GM18867 (cell line): Measurements from ENCODE around the gene KCNQ5.
"Not testable (repeated sequence)": the region's sequence is repeated elsewhere in the genome, so short reads cannot be mapped to it uniquely, and the experiment has no call there.

Experiments
- ATAC-seq: cut with Tn5 transposase; IDR thresholded peaks from one replicate; pipeline ENCODE4 v1.9.1; 2021; ENCODE audit warnings: mild to moderate bottlenecking, moderate library complexity; ENCODE audit not compliant: unreplicated experiment

The KCNQ5 gene

DNA sequence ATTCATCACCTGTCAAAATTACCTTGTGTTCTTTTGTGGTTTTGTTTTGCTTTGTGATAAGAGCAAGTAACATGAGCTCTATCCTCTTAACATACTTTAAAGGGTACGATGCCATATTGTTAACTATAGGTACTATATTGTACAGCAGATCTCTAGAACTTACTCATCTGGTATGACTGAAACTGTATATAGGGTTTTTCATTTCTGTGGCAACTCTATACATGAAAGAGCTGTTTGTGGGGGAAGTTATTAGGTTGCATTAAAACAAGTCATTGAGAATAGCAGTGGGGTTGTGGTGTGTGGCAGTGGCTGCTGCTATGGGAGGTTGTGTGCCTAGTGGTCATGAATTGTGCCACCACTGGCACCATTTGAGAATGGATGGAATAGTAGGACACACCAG is 268.4 kb downstream of the KCNQ5 start:
- no peak for ATAC-seq

DNA sequence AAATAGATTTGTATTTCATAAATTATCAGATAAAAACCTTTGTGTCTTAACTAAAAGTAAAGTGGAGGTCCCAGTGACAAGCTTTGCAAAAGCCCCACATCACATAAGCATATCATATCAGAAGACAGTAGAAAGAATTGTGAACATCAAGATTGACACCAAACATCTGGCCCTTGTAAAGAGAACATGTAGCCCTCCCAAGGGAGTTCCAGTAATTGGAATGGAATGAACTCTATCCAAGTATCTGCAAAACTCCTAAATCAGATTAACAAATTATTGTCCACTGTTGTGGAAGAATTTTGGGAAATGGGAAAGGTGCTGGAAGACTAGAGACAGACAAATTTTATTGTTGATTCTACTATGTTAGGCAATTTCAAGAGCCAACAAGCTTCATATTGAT is 268.8 kb downstream of the KCNQ5 start:
- ATAC-seq, result no peak

DNA sequence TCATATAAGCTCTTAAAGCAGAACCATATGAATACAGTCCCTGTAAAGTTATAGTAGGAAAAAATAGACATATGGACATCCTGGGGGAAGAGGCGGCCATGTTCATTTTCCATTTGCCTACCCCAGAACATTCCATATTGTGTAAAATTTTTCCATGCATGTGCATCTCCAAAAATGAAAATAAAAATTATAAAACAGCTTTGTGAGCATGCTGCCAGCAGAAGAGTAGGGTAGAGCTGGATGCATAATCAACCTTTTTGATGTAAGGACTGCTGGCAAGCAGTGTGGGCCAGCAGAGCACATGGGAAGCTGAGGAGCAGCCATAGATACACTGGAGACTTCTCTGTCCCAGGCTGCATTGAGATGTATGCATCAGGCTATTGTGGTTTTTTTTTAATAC is 271.0 kb downstream of the KCNQ5 start:
- no peak for ATAC-seq

DNA sequence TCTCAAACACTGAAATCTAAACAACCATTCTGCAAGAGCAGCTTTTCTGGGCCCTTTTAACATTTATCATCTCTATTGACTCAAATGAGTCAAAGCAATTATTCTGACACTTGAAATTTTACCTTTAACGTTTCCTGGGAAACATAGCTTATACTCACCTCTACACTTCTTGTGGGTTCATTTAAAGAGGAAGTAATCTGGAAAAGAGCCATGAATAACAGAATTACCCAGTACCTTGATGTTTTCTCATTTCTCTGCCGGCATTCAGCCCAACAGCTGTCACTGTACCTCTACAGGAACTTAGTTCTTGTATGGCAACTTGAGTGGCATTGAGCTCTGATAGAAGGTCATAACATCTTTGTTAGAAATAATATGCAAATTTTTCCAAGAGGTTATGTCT is 272.2 kb downstream of the KCNQ5 start:
- no peak for ATAC-seq

DNA sequence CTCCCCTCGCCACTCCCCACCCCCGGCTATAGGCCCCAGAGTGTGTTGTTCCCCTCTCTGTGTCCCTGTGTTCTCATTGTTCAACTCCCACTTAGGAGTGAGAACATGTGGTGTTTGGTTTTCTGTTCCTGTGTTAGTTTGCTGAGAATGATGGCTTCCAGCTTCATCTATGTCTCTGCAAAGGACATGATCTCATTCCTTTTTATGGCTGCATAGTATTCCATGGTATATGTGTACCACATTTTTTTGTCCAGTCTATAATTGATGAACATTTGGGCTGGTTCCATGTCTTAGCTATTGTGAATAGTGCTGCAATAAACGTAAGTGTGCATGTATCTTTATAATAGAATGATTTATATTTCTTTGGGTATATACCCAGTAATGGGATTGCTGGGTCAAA is 276.4 kb downstream of the KCNQ5 start:
- not testable (repeated sequence) for ATAC-seq

DNA sequence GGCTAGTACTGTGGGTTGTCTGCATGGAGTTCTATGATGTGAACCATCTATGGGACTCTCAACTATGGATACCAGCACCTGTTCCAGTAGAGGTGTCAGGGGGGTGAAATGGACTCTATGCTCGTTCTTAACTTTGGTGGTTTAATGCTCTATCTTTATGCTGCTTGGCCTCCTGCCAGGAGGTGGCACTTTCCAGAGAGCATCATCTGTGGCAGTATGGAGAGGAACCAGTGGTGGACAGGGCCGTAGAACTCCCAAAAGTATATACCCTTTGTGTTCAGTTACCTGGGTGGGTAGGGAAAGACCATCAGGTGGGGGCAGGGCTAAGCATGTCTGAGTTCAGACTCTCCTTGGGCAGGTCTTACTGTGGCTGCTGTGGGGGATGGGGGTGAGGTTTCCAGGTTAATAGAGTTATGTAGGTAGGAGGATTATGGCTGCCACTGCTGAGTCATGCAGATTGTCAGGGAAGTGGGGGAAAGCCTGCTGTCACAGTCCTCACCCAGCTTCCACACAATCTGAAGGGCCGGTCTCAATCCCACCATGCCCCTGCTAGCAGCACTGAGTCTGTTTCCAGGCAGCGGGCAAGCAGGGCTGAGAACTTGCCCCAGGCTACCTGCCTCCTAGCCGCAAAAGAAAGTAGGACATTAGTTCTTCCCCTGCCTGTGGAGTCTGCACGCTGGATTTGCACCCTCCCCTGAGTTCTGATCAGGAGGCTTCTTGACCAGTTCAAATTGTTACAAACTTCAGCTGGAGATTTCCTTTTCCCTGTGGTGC is 284.0 kb downstream of the KCNQ5 start:
- ATAC-seq, result no peak

DNA sequence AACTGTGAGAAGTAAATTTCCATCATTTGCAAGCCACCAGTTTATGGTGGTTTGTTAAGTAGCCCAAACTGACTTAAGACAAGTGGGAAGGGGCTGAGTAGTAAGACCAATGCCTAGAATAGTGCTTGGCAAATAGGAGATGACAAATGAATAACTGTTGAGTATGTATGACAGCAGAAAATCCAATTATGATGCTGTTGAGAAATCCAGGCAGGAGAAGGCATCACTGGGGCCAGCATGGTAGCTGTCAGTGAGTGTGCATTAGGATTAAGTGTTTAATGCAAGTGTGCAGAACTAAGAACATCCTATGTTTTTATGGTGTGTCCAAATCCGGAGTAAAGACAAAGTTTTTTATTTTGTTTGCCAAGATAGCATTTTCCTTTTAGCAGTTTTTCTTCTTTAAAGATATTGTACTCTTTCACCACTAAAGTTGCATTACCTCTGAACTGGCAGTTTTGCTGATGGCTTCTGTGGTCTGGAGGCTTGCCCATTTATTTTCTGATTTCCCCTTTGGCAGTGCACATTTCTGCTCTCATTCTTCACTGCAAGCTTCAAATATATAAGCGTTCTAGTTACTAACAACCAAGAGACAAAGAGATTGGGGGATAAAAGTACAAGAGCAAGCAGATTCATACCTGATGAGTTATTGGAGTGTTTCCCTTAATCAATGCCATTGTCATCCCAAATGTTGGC is 289.7 kb downstream of the KCNQ5 start:
- no peak for ATAC-seq

DNA sequence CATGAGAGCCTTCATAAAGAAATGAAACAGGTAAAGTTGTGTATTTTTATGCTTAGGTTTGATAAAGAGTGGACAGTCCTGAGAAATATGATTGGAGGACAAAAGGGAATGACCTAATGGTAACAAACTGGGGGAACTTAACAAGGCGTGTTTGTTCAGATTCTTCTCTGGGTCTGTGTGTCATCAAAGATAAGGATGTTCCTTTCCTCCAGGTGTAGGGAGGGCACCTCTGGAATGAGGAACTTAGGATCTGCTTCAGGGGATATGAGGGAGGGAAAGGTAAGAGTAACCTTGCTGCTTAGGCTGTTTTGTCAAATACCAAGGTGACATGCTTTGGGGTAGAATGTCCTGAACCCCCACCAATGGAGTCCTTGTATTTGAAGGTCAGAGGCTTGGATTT is 291.9 kb downstream of the KCNQ5 start:
- ATAC-seq, result no peak

DNA sequence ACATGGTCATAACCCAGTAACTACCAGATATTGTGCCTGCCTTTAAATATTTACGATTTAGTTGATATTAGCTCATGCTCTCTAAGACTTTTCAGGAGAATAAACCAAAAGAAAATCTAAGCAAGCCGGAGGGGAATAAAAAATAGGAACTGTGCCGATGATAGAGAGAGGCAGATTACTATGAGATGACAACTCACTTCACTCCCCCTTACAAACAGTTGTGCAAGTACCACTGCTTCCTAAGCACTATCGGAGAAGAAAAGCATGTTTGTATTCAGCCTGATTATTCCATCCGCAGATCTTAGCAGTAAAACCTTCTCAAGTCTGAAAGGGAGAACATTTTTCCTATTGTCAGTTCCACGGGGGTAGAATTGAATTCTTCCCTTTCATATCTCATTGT is 294.4 kb downstream of the KCNQ5 start:
- no peak for ATAC-seq

DNA sequence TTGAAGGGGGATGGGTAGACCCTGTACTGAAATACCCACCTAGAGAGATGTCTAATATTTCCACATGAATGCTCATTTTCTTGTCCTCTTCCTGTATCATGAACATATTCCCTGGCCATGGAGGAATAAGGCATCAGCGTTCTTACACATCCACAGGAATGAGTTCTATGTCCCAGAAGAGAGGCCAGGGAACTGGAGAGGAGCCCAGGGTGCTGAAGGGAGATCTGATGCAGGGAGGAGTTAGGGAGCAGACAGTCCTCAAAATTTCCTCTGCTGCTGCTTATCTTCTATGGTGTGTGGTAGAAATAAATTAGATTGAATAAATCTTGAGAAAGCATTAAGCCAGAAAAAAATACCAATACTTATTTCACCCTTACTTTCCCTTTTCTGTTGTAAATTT is 295.0 kb downstream of the KCNQ5 start:
- ATAC-seq, result no peak

DNA sequence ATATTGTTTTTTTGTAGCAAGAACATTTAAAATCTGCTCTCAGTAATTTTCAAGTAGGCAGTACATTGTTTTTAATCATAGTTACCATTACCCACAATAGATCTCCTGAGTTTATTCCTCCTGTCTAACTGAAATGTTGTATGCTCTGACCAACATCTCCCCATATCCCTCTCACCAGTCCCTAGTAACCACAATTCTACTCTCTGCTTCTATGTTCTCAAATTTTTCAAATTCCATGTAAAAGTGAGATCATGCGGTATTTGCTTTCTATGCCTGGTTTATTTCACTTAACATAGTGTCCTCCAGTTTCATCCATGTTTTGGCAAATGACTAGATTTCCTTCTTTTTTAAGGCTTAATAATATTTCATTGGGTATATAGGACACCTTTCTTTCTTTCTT is 300.5 kb downstream of the KCNQ5 start:
- no peak for ATAC-seq

DNA sequence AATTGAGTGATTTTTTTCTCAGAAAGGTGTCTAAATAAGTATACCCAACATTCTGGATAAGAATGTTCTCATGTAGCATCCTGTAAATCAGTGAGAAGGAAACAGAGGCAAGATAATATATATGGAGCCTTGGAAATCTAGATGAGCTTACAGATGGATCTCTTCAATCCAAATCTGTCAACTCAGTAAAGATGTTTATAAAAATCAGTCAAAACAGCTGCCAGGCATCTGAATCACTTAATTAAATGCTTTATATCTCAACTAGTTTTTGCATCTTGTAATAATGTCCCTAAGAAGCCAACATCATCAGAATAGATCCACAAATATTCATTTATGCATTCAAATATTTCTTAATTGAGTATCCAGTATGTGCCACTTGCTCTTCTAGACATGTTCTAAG is 303.3 kb downstream of the KCNQ5 start:
- no peak for ATAC-seq

DNA sequence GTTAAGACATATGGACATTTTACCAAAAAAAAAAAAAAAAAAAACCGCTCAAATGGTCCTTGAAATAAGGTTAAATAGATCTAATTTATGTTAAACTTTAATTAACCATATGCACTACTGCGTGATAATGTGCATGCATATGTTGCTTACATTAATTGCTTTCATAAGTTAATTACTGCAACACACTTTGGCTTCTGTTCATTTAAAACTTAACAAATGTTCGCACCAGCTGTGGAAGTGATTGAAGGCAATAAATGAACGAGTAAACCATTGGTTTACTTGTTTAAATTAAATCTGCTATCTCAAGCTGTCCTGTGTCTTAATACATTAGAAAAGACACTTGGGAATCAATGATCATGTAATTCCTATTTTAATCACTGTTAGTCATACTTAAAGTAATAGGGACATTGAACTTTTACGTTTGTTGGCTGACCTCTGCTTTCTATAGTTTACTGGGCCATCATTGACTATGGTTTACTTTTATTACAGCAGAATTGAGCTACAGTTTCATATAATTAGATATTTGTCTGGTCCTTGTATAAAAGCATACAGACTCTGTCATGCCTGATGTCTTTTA is 308.8 kb downstream of the KCNQ5 start:
- no peak for ATAC-seq

DNA sequence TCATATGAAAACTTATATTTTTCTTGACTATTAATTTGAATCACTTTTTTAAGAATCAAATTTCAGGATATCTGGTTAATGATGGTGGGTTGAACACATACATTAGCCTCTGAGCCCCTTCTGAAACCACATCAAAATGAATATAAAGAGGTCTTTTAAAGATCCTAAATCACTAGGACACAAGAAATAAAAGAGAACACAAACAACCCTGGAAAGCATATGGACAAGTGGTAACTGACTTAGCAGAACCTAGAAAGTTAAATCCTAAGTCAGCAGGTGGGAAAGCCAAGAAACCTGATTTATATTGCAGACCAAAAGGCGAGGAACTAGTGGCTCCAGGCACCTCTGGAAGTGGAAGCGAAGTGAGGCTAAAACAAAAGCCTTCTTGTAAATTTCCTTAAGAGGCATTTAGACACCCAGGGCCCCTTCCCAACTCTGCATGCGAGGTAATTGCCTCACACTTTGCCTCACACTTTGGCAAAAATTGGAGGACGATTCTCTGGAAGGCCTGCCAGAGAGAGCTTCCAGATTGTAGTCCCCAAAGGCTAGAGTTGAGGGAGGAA is 309.5 kb downstream of the KCNQ5 start:
- ATAC-seq, result no peak

DNA sequence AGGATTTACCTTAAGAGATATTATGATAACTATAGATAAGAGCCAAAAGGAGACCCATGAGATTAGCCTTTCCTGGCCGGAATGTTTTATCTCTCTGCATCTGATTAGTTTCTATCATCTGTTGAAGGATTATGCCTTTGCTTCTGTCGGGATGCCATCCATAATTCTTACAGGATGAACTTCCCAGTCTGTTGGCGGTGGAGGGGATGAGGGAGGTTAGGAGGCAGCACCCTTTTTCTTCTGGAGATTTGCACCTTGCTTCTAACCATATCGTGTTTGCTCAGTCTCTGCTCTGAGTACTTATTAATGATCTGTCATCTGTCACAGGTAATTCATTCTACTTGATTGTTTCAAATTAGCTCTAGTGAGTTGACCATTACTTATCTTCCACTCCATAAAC is 311.4 kb downstream of the KCNQ5 start:
- no peak for ATAC-seq

DNA sequence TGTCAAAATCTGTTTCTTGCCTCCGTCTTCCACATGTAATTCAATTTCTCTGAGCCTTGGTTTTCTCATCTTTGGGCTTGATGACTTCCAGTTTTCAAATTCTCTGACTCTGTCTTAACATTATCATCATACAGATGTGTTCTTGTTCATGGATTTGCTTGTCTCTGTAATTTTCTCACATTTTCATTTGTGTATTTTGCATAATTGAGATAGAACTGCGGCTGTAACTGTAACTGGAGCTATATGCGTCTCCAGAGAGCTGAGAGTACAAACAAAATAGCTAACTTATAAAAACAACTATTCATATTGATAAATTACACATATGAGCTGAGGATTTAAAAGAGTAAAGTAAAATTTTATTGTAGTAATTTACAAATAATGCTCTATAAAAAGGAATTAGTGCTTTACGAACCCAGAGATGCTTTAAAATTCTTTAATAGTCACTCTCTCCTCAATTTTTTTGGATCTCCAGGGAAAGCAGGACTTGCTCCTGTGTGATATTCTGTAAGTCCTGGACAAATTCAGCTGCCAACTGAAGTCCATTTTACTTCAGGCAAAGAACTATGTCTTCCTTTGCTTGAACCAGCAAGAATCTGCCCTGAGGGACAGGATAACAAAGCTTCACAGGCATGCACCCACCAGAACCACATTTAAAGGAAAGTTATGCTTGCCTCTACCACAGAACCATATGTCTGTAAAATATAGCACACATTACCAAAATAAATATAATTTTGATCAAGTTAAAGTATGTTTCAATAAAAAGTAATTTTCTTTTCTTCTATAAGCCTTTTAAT is 315.1 kb downstream of the KCNQ5 start:
- no peak for ATAC-seq

DNA sequence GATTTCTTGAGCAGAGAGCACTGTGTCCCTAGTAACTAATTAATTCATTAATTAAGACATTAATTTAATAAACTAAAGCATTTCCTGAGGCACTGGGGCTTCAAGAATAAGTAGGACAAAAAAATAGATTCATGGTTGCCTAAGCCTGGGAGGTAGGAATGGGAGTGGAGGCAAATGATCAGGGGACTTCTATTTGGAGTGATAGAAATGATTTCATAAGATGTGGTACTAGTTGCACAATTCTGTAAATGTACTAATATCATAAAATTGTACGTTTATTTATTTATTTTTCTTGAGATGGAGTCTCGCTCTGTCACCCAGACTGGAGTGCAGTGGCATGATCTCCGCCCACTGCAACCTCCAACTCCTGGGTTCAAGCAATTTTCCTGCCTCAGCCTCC is 316.2 kb downstream of the KCNQ5 start:
- no peak for ATAC-seq

DNA sequence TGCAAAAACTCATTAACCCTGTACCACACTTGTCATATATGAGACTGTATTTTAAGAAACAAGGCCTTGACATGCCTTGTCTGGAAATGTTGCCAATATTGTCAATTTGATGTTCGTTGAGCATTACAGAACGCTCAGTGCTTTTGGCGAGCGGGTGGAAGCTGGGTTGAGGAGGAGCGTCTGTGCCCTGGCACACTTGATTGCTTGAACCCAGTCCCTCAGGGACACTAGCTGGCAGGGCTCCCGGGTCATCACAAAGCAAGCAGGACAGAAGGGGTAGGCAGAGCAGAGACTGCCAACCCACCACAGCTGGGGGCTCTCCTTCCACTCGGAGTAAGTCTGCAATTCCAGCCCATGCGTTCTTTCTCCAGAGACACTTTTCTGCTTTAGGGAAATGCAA is 317.1 kb downstream of the KCNQ5 start:
- no peak for ATAC-seq

DNA sequence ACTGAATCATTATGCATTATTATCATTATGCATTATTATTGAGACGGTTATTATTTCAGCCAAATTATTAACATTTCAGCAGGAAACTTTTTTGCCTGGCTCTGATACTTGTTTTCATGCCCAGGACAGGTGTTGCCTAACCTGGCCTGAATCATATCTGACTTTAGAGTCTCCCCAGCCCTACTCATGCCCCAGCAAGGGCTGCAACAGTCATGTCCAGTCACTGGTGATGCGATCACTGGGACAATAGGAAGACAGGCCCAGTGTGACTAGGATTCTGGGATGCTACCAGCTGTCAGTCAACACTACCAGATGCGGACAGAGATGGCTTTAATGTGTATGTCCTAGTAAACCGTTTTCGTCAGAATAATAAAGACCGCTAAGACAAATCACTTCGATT is 318.4 kb downstream of the KCNQ5 start:
- no peak for ATAC-seq

DNA sequence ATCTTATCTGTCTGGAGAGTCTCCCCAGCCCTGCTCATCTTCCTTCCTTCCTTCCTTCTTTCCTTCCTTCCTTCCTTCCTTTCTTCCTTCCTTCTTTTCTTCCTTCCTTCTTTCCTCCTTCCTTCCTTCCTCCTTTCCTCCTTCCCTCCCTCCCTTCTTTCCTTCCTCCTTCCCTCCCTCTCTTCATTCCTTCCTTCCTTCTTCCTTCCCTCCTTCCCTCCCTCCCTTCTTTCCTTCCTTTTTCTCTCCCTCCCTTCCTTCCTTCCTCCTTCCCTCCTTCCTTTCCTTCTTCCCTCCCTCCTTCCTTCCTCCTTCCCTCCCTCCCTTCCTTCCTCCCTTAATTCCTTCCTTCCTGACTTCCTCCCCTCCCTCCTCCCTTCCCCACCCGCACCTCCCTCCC is 319.4 kb downstream of the KCNQ5 start:
- ATAC-seq, result no peak

DNA sequence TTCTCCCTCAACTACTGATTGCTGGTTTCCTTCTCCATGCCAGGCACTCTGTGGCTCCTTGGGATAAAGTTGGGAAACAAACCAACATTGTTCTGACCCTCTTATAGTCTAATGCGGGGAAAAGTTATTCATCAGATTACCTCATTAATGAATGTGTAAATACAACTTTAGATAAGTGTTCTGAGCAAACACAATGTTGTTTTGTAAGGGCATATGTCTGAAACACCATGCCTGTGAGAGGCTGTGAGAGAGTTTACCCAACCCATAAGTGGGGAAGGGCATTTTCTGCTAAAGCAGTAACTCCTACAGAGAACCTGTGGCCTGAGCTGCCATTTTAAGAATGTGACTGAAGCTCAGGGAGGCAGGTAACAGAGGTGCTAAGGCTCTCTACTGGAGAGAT is 319.9 kb downstream of the KCNQ5 start:
- no peak for ATAC-seq
